CD1c-positive myeloid dendritic cell (primary cell): ENCODE results near the gene OR3A3.

Experiments used
- DNase-seq: peaks from one replicate; pipeline ENCODE4 v3.0.0-alpha.2; 2016; ENCODE audit errors: extremely low spot score

The OR3A3 gene

GRCh38 chr17:3472137-3472536 lies 61.0 kb downstream of the OR3A3 start:
- DNase-seq = no peak
